ENCODE results near the gene SIAE.
A peak's percentile ranks its signal among the peaks of the same experiment; 100 is the strongest.

SIAE gene

GRCh38 chr11:124676386-124676785 is 2.8 kb upstream of the SIAE start:
- DNase-seq, result no peak
- no peak overlapping the region for H3K9ac ChIP-seq (ENCODE audit: low read length)
- H4K91ac ChIP-seq (ENCODE audit: low read length), result no peak overlapping the region
- peaks cover 2% of the 10 kb centered on the region for H3K79me1 ChIP-seq (replicated peaks; ENCODE audit: low read length, poor library complexity, severe bottlenecking)
- no peak overlapping the region for H3K23ac ChIP-seq (ENCODE audit: low read length in 2 of 2)
- H3K4me2 ChIP-seq (ENCODE audit: low read length, poor library complexity, severe bottlenecking), result no peak overlapping the region
- no peak overlapping the region for H3K14ac ChIP-seq (ENCODE audit: low read length in 2 of 2)
- H2BK5ac ChIP-seq (ENCODE audit: low read depth, low read length, poor library complexity, severe bottlenecking), result no peak overlapping the region
- no peak overlapping the region for H4K8ac ChIP-seq (ENCODE audit: low read length)
- H3K4ac ChIP-seq (ENCODE audit: low read depth in 1 of 2, low read length in 2 of 2), result no peak overlapping the region
- no peak overlapping the region for H2BK120ac ChIP-seq (ENCODE audit: low read depth, low read length)
- H3K27me3 ChIP-seq (ENCODE audit: control insufficient read depth in 1 of 2, insufficient read depth in 1 of 2, low read length in 2 of 2), result no peaks in the 10 kb centered on the region
- H2AK5ac ChIP-seq (ENCODE audit: low read length, severe bottlenecking), result no peak overlapping the region
- H3K4me3 ChIP-seq (ENCODE audit: insufficient read depth in 1 of 2, low read depth in 1 of 2, low read length in 2 of 2), result no peak overlapping the region
- no peak overlapping the region for H2AFZ ChIP-seq (ENCODE audit: low read depth, low read length)
- H3K27ac ChIP-seq (ENCODE audit: low read length, poor library complexity, severe bottlenecking), result no peak overlapping the region
- H3K9me3 ChIP-seq (ENCODE audit: control insufficient read depth, low read length), result no peaks in the 10 kb centered on the region
- no peak overlapping the region for H2BK12ac ChIP-seq (ENCODE audit: low read length in 2 of 2)
- H3K18ac ChIP-seq (ENCODE audit: low read depth in 1 of 2, low read length in 2 of 2), result no peak overlapping the region
- H3K4me1 ChIP-seq (ENCODE audit: control insufficient read depth, insufficient read depth, low read depth, low read length), result peaks cover 4% of the 10 kb centered on the region
- H3K36me3 ChIP-seq (ENCODE audit: control insufficient read depth in 1 of 2, insufficient read depth in 2 of 2, low read depth in 1 of 2, low read length in 2 of 2), result no peaks in the 10 kb centered on the region
- WGBS, result 100% methylated on average over 1 of the region's 2 CpGs
- H2BK15ac ChIP-seq (ENCODE audit: low read depth, poor library complexity, severe bottlenecking), result no peak overlapping the region

GRCh38 chr11:124674571-124674970 is 1.0 kb upstream of the SIAE start:
- Histone ChIP-seq H3K4me3 (ENCODE audit: insufficient read depth in 1 of 2, low read depth in 1 of 2, low read length in 2 of 2) (peak overlapping the region; percentile 71 to 89), H3K9me3 (ENCODE audit: control insufficient read depth, low read length) (no peaks in the 10 kb centered on the region), H3K18ac (ENCODE audit: low read depth in 1 of 2, low read length in 2 of 2) (no peak overlapping the region), H3K23ac (ENCODE audit: low read length in 2 of 2) (no peak overlapping the region), H3K4me2 (ENCODE audit: low read length, poor library complexity, severe bottlenecking) (no peak overlapping the region), H2BK5ac (ENCODE audit: low read depth, low read length, poor library complexity, severe bottlenecking) (no peak overlapping the region), H3K4me1 (ENCODE audit: control insufficient read depth, insufficient read depth, low read depth, low read length) (peaks cover 4% of the 10 kb centered on the region), H3K14ac (ENCODE audit: low read length in 2 of 2) (no peak overlapping the region), H3K79me1 (replicated peaks; ENCODE audit: low read length, poor library complexity, severe bottlenecking) (peaks cover 2% of the 10 kb centered on the region), H2BK15ac (ENCODE audit: low read depth, poor library complexity, severe bottlenecking) (no peak overlapping the region), H3K27ac (ENCODE audit: low read length, poor library complexity, severe bottlenecking) (no peak overlapping the region), H2AK5ac (ENCODE audit: low read length, severe bottlenecking) (no peak overlapping the region), H2BK12ac (ENCODE audit: low read length in 2 of 2) (no peak overlapping the region), H3K36me3 (ENCODE audit: control insufficient read depth in 1 of 2, insufficient read depth in 2 of 2, low read depth in 1 of 2, low read length in 2 of 2) (no peaks in the 10 kb centered on the region), H3K9ac (ENCODE audit: low read length) (peak overlapping the region; percentile 97), H3K27me3 (ENCODE audit: control insufficient read depth in 1 of 2, insufficient read depth in 1 of 2, low read length in 2 of 2) (peaks cover 0 to 5% of the 10 kb centered on the region in 2 experiments), H4K8ac (ENCODE audit: low read length) (no peak overlapping the region), H2BK120ac (ENCODE audit: low read depth, low read length) (no peak overlapping the region), H4K91ac (ENCODE audit: low read length) (no peak overlapping the region), H3K4ac (ENCODE audit: low read depth in 1 of 2, low read length in 2 of 2) (no peak overlapping the region), H2AFZ (ENCODE audit: low read depth, low read length) (no peak overlapping the region)
- DNase-seq, result no peak
- WGBS, result 92% methylated on average over 5 of the region's 5 CpGs

DNA sequence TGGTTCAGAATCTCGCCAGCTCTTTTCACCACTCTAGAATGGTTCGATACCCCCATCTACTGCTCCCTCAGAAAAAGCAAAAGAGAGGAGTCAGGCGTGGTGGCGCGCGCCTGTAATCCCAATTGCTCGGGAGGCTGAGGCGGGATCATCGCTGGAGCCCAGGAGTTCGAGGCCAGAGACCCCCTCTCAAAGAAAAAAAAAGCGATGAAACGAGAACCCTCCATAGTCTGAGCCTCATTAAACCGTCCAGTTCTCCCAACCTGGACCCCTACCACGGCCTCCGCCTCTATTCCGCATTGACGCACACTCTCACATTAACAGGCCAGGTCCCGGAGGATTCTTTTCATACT is 604 bp upstream of the SIAE start:
- no peak for DNase-seq
- Histone ChIP-seq H3K79me1 (replicated peaks; ENCODE audit: low read length, poor library complexity, severe bottlenecking) (peaks cover 2% of the 10 kb centered on the region), H2BK5ac (ENCODE audit: low read depth, low read length, poor library complexity, severe bottlenecking) (no peak overlapping the region), H4K91ac (ENCODE audit: low read length) (no peak overlapping the region), H3K36me3 (ENCODE audit: control insufficient read depth in 1 of 2, insufficient read depth in 2 of 2, low read depth in 1 of 2, low read length in 2 of 2) (no peaks in the 10 kb centered on the region), H3K9me3 (ENCODE audit: control insufficient read depth, low read length) (no peaks in the 10 kb centered on the region), H2AFZ (ENCODE audit: low read depth, low read length) (peak overlapping the region; percentile 6), H2BK15ac (ENCODE audit: low read depth, poor library complexity, severe bottlenecking) (no peak overlapping the region), H2BK12ac (ENCODE audit: low read length in 2 of 2) (no peak overlapping the region), H3K4me1 (ENCODE audit: control insufficient read depth, insufficient read depth, low read depth, low read length) (peaks cover 4% of the 10 kb centered on the region), H2BK120ac (ENCODE audit: low read depth, low read length) (no peak overlapping the region), H2AK5ac (ENCODE audit: low read length, severe bottlenecking) (no peak overlapping the region), H3K4me2 (ENCODE audit: low read length, poor library complexity, severe bottlenecking) (peak overlapping the region; percentile 69), H3K9ac (ENCODE audit: low read length) (peak overlapping the region; percentile 97), H3K14ac (ENCODE audit: low read length in 2 of 2) (no peak overlapping the region), H4K8ac (ENCODE audit: low read length) (peak overlapping the region; percentile 67), H3K23ac (ENCODE audit: low read length in 2 of 2) (no peak overlapping the region), H3K4me3 (ENCODE audit: insufficient read depth in 1 of 2, low read depth in 1 of 2, low read length in 2 of 2) (peak overlapping the region; percentile 71 to 89), H3K27ac (ENCODE audit: low read length, poor library complexity, severe bottlenecking) (no peak overlapping the region), H3K4ac (ENCODE audit: low read depth in 1 of 2, low read length in 2 of 2) (no peak overlapping the region), H3K27me3 (ENCODE audit: control insufficient read depth in 1 of 2, insufficient read depth in 1 of 2, low read length in 2 of 2) (peaks cover 0 to 5% of the 10 kb centered on the region in 2 experiments), H3K18ac (ENCODE audit: low read depth in 1 of 2, low read length in 2 of 2) (no peak overlapping the region)
- 36% methylated on average over 18 of the region's 18 CpGs for WGBS

DNA sequence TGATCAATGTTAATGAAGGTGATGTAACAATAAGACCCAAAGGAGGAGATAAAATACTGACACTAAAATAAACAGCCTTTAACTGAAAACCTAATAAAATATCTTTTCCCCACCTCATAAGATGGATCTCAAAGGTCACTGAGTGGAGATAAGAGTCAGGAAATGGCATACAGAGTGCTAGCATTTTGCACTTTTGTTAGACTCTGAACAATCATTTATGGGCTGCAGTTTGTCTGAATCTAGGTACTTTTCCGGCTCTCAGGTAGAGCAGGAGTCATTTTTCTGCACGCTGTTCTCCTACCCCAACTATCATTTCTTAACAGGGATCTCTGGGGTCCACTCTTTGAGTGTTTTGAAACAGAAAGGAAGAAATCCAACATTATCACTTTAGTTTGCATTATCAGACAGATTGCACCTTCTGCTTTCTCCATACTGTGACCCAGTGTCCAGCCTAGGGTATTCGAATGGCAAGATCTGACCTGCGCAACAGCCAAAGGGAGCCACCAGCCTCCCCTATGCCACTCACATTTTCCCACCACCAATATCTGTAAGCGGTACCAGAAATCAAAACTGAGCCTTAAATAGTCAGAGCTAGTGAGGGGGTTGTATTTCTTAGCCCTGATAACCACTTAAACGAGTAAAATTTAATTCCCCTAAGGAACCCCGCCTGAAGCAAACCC is 863 bp downstream of the SIAE start:
- H3K4ac ChIP-seq (ENCODE audit: low read depth in 1 of 2, low read length in 2 of 2), result no peak overlapping the region
- H3K36me3 ChIP-seq (ENCODE audit: control insufficient read depth in 1 of 2, insufficient read depth in 2 of 2, low read depth in 1 of 2, low read length in 2 of 2), result peaks cover 0 to 10% of the 10 kb centered on the region in 2 experiments
- WGBS, result 84% methylated on average over 7 of the region's 7 CpGs
- no peak overlapping the region for H2BK5ac ChIP-seq (ENCODE audit: low read depth, low read length, poor library complexity, severe bottlenecking)
- H3K4me2 ChIP-seq (ENCODE audit: low read length, poor library complexity, severe bottlenecking), result peak overlapping the region; percentile 54
- DNase-seq, result no peak
- no peak overlapping the region for H3K18ac ChIP-seq (ENCODE audit: low read depth in 1 of 2, low read length in 2 of 2)
- peaks cover 4% of the 10 kb centered on the region for H3K4me1 ChIP-seq (ENCODE audit: control insufficient read depth, insufficient read depth, low read depth, low read length)
- H2AK5ac ChIP-seq (ENCODE audit: low read length, severe bottlenecking), result no peak overlapping the region
- H3K4me3 ChIP-seq (ENCODE audit: insufficient read depth in 1 of 2, low read depth in 1 of 2, low read length in 2 of 2), result peak overlapping the region in 1 of 2 experiments; percentile 89
- no peak overlapping the region for H2BK15ac ChIP-seq (ENCODE audit: low read depth, poor library complexity, severe bottlenecking)
- no peak overlapping the region for H3K27ac ChIP-seq (ENCODE audit: low read length, poor library complexity, severe bottlenecking)
- no peak overlapping the region for H2AFZ ChIP-seq (ENCODE audit: low read depth, low read length)
- no peak overlapping the region for H3K14ac ChIP-seq (ENCODE audit: low read length in 2 of 2)
- H3K79me1 ChIP-seq (replicated peaks; ENCODE audit: low read length, poor library complexity, severe bottlenecking), result peaks cover 2% of the 10 kb centered on the region
- no peak overlapping the region for H4K8ac ChIP-seq (ENCODE audit: low read length)
- H2BK120ac ChIP-seq (ENCODE audit: low read depth, low read length), result no peak overlapping the region
- H3K27me3 ChIP-seq (ENCODE audit: control insufficient read depth in 1 of 2, insufficient read depth in 1 of 2, low read length in 2 of 2), result peaks cover 0 to 9% of the 10 kb centered on the region in 2 experiments
- peak overlapping the region; percentile 97 for H3K9ac ChIP-seq (ENCODE audit: low read length)
- H2BK12ac ChIP-seq (ENCODE audit: low read length in 2 of 2), result no peak overlapping the region
- no peak overlapping the region for H3K23ac ChIP-seq (ENCODE audit: low read length in 2 of 2)
- H3K9me3 ChIP-seq (ENCODE audit: control insufficient read depth, low read length), result no peaks in the 10 kb centered on the region
- no peak overlapping the region for H4K91ac ChIP-seq (ENCODE audit: low read length)
